ENCODE results near the gene CXCR3.
A peak's percentile ranks its signal among the peaks of the same experiment; 100 is the strongest.
"Not testable (repeated sequence)": the region's sequence is repeated elsewhere in the genome, so short reads cannot be mapped to it uniquely, and the experiment has no call there.

Gene CXCR3

GRCh38 chrX:71618303-71618721 is at the start of gene CXCR3:
CXCR3 (minus strand) TSS chrX:71618511; CDS start chrX:71618449, 62 bp downstream.
- Mint-ChIP-seq H3K27ac (peak within 1 kb of the TSS; percentile 83), H3K4me1 (ENCODE audit: low read depth) (peaks cover 62% of the 10 kb centered on the region), H3K27me3 (ENCODE audit: low read depth) (no peaks in the 10 kb centered on the region), H3K36me3 (ENCODE audit: low read depth) (peaks cover 31% of the 10 kb centered on the region), H3K4me3 (peak within 1 kb of the TSS; percentile 93), H3K9me3 (no peaks in the 10 kb centered on the region)

- Mint-ChIP-seq H3K27me3 (ENCODE audit: low read depth) (peaks cover 9% of the 10 kb centered on the region), H3K36me3 (ENCODE audit: low read depth) (no peaks in the 10 kb centered on the region), H3K4me1 (ENCODE audit: low read depth) (peaks cover 27% of the 10 kb centered on the region), H3K27ac (no peak within 1 kb of the TSS), H3K9me3 (no peaks in the 10 kb centered on the region), H3K4me3 (no peak within 1 kb of the TSS)
Observed at GRCh38 chrX:71667328-71668247, 49.3 kb upstream of the CXCR3 start, which contains the start of gene LOC101059915. LOC101059915 (plus strand) TSS chrX:71667546.

- H3K9me3 Mint-ChIP-seq: no peaks in the 10 kb centered on the region
- H3K4me3 Mint-ChIP-seq: no peak overlapping the region
- H3K36me3 Mint-ChIP-seq (ENCODE audit: low read depth): no peaks in the 10 kb centered on the region
- H3K4me1 Mint-ChIP-seq (ENCODE audit: low read depth): peaks cover 26% of the 10 kb centered on the region
- H3K27me3 Mint-ChIP-seq (ENCODE audit: low read depth): peaks cover 4% of the 10 kb centered on the region
- no peak overlapping the region for H3K27ac Mint-ChIP-seq
Observed at GRCh38 chrX:71666240-71667223, 48.2 kb upstream of the CXCR3 start.

- H3K27ac Mint-ChIP-seq: no peak overlapping the region
- H3K9me3 Mint-ChIP-seq: no peaks in the 10 kb centered on the region
- peaks cover 18% of the 10 kb centered on the region for H3K4me1 Mint-ChIP-seq (ENCODE audit: low read depth)
- H3K36me3 Mint-ChIP-seq (ENCODE audit: low read depth): no peaks in the 10 kb centered on the region
- H3K27me3 Mint-ChIP-seq (ENCODE audit: low read depth): peaks cover 4% of the 10 kb centered on the region
- no peak overlapping the region for H3K4me3 Mint-ChIP-seq
Observed at GRCh38 chrX:71665747-71666146, 47.4 kb upstream of the CXCR3 start.

GRCh38 chrX:71664889-71665491 is 46.7 kb upstream of the CXCR3 start:
- Mint-ChIP-seq H3K4me1 (ENCODE audit: low read depth) (peaks cover 14% of the 10 kb centered on the region), H3K27me3 (ENCODE audit: low read depth) (no peaks in the 10 kb centered on the region), H3K36me3 (ENCODE audit: low read depth) (no peaks in the 10 kb centered on the region), H3K27ac (no peak overlapping the region), H3K4me3 (no peak overlapping the region), H3K9me3 (no peaks in the 10 kb centered on the region)

- H3K27ac Mint-ChIP-seq; H3K4me3 Mint-ChIP-seq; H3K9me3 Mint-ChIP-seq; H3K27me3 Mint-ChIP-seq (ENCODE audit: low read depth); H3K36me3 Mint-ChIP-seq (ENCODE audit: low read depth): not testable (repeated sequence)
- H3K4me1 Mint-ChIP-seq (ENCODE audit: low read depth): peaks cover 14% of the 10 kb centered on the region
Observed at GRCh38 chrX:71664202-71664601, 45.9 kb upstream of the CXCR3 start.

GRCh38 chrX:71663238-71663637 is 44.9 kb upstream of the CXCR3 start:
- peaks cover 14% of the 10 kb centered on the region for H3K4me1 Mint-ChIP-seq (ENCODE audit: low read depth)
- not testable (repeated sequence) for H3K36me3 Mint-ChIP-seq (ENCODE audit: low read depth); H3K4me3 Mint-ChIP-seq; H3K9me3 Mint-ChIP-seq; H3K27me3 Mint-ChIP-seq (ENCODE audit: low read depth)
- peak overlapping the region; percentile 74 for H3K27ac Mint-ChIP-seq

- peak overlapping the region; percentile 31 for H3K27ac Mint-ChIP-seq
- H3K27me3 Mint-ChIP-seq (ENCODE audit: low read depth); H3K9me3 Mint-ChIP-seq; H3K36me3 Mint-ChIP-seq (ENCODE audit: low read depth): not testable (repeated sequence)
- H3K4me3 Mint-ChIP-seq: peak overlapping the region; percentile 38
- H3K4me1 Mint-ChIP-seq (ENCODE audit: low read depth): peaks cover 14% of the 10 kb centered on the region
Observed at GRCh38 chrX:71662654-71663053, 44.3 kb upstream of the CXCR3 start.

- Mint-ChIP-seq H3K27ac (no peak overlapping the region), H3K36me3 (ENCODE audit: low read depth) (no peaks in the 10 kb centered on the region), H3K27me3 (ENCODE audit: low read depth) (peaks cover 1% of the 10 kb centered on the region), H3K9me3 (no peaks in the 10 kb centered on the region), H3K4me1 (ENCODE audit: low read depth) (peaks cover 15% of the 10 kb centered on the region), H3K4me3 (no peak overlapping the region)
Observed at GRCh38 chrX:71661919-71662318, 43.6 kb upstream of the CXCR3 start.

GRCh38 chrX:71660562-71661416 is 42.5 kb upstream of the CXCR3 start:
- H3K27me3 Mint-ChIP-seq (ENCODE audit: low read depth): peaks cover 8% of the 10 kb centered on the region

GRCh38 chrX:71659959-71660358 is 41.6 kb upstream of the CXCR3 start:
- Mint-ChIP-seq H3K36me3 (ENCODE audit: low read depth) (no peaks in the 10 kb centered on the region), H3K27me3 (ENCODE audit: low read depth) (peaks cover 8% of the 10 kb centered on the region), H3K9me3 (no peaks in the 10 kb centered on the region), H3K4me1 (ENCODE audit: low read depth) (peaks cover 19% of the 10 kb centered on the region), H3K27ac (no peak overlapping the region), H3K4me3 (no peak overlapping the region)

More at GRCh38 chrX:71660562-71661416, 42.5 kb upstream of the CXCR3 start:
- Mint-ChIP-seq H3K4me3 (no peak overlapping the region), H3K4me1 (ENCODE audit: low read depth) (peaks cover 19% of the 10 kb centered on the region), H3K36me3 (ENCODE audit: low read depth) (no peaks in the 10 kb centered on the region), H3K27ac (no peak overlapping the region), H3K9me3 (no peaks in the 10 kb centered on the region)

GRCh38 chrX:71659342-71659741 is 41.0 kb upstream of the CXCR3 start:
- H3K27ac Mint-ChIP-seq: no peak overlapping the region
- peaks cover 11% of the 10 kb centered on the region for H3K27me3 Mint-ChIP-seq (ENCODE audit: low read depth)
- H3K4me1 Mint-ChIP-seq (ENCODE audit: low read depth): peaks cover 19% of the 10 kb centered on the region
- no peaks in the 10 kb centered on the region for H3K36me3 Mint-ChIP-seq (ENCODE audit: low read depth)
- no peak overlapping the region for H3K4me3 Mint-ChIP-seq
- no peaks in the 10 kb centered on the region for H3K9me3 Mint-ChIP-seq

- H3K4me1 Mint-ChIP-seq (ENCODE audit: low read depth): peaks cover 7% of the 10 kb centered on the region
- no peaks in the 10 kb centered on the region for H3K9me3 Mint-ChIP-seq
- H3K4me3 Mint-ChIP-seq: no peak overlapping the region
- H3K27me3 Mint-ChIP-seq (ENCODE audit: low read depth): peaks cover 12% of the 10 kb centered on the region
- no peak overlapping the region for H3K27ac Mint-ChIP-seq
- H3K36me3 Mint-ChIP-seq (ENCODE audit: low read depth): no peaks in the 10 kb centered on the region
Observed at GRCh38 chrX:71657267-71657666, 39.0 kb upstream of the CXCR3 start.

All from T-helper 1 cell treated with Interleukin-12 subunit alpha and Interleukin-12 subunit beta and Interleukin-4 antibody, amounts not matched to agents 30 μg/mL and 1 μg/mL, for 36 hours (primary cell).